Neuronal stem cell (in vitro differentiated cells): ENCODE results near the gene CLUH.

Source experiments
- DNase-seq: peaks from one replicate; pipeline ENCODE4 v3.0.0-alpha.2; 2013; ENCODE audit warnings: low spot score
- H2AFZ ChIP-seq: one replicate; pipeline ENCODE4 v1.6.1; 2013; ENCODE audit warnings: mild to moderate bottlenecking, low read length, inconsistent platforms
- H2AK5ac ChIP-seq: 2 replicates; pipeline ENCODE4 v1.6.1; 2013; ENCODE audit warnings: low read depth, mild to moderate bottlenecking, inconsistent platforms, low read length, moderate library complexity, mixed read lengths
- H2BK120ac ChIP-seq: 2 replicates; pipeline ENCODE4 v1.6.1; 2013; ENCODE audit warnings: low read depth, mild to moderate bottlenecking, inconsistent platforms, low read length, moderate library complexity, mixed read lengths
- H2BK12ac ChIP-seq: one replicate; pipeline ENCODE4 v1.6.1; 2013; ENCODE audit warnings: low read length, inconsistent platforms
- H2BK15ac ChIP-seq: 2 replicates; pipeline ENCODE4 v1.6.1; 2013; ENCODE audit warnings: mild to moderate bottlenecking, low read length, inconsistent platforms, mixed read lengths
- H2BK5ac ChIP-seq: one replicate; pipeline ENCODE4 v1.6.1; 2013; ENCODE audit warnings: inconsistent platforms, mild to moderate bottlenecking, low read length, moderate library complexity
- H3K14ac ChIP-seq: one replicate; pipeline ENCODE4 v1.6.1; 2013; ENCODE audit warnings: low read length, inconsistent platforms
- H3K18ac ChIP-seq: 2 replicates; pipeline ENCODE4 v1.6.1; 2013; ENCODE audit warnings: low read length, inconsistent platforms
- H3K23ac ChIP-seq: 2 replicates; pipeline ENCODE4 v1.6.1; 2013; ENCODE audit warnings: low read depth, mild to moderate bottlenecking, mixed read lengths, low read length, inconsistent platforms; ENCODE audit not compliant: poor library complexity
- H3K27ac ChIP-seq: replicated peaks from 3 replicates; pipeline ENCODE4 v1.5.1; 2013; ENCODE audit warnings: low read length, inconsistent platforms
- H3K27me3 ChIP-seq, 3 experiments: 2 replicates each; pipeline ENCODE4 v1.6.1; 2013; ENCODE audit warnings: low read length in 3 of 3, mild to moderate bottlenecking in 2 of 3, inconsistent platforms in 1 of 3, low read depth in 1 of 3, mixed read lengths in 1 of 3, moderate library complexity in 1 of 3; ENCODE audit not compliant: control insufficient read depth in 3 of 3, insufficient read depth in 3 of 3
- H3K36me3 ChIP-seq, 2 donors: replicated peaks in 1 of 2; 2 replicates each; pipeline ENCODE4 v1.6.1; 2013; ENCODE audit warnings: low read length in 2 of 2; ENCODE audit not compliant: control insufficient read depth in 2 of 2, insufficient read depth in 2 of 2
- H3K4ac ChIP-seq: 2 replicates; pipeline ENCODE4 v1.6.1; 2013; ENCODE audit warnings: inconsistent platforms, mild to moderate bottlenecking, low read length, moderate library complexity
- H3K4me1 ChIP-seq, 2 donors: 1 replicate in 1 of 2; 2 replicates in 1 of 2; pipeline ENCODE4 v1.6.1; 2013; ENCODE audit warnings: low read length in 2 of 2, low read depth in 1 of 2; ENCODE audit not compliant: control insufficient read depth in 2 of 2, insufficient read depth in 1 of 2
- H3K4me2 ChIP-seq: one replicate; pipeline ENCODE4 v1.6.1; 2013; ENCODE audit warnings: mild to moderate bottlenecking, low read length, inconsistent platforms; ENCODE audit not compliant: insufficient read depth, poor library complexity, severe bottlenecking
- H3K4me3 ChIP-seq, 2 donors: 2 replicates each; pipeline ENCODE4 v1.5.1; 2013; ENCODE audit warnings: low read length in 2 of 2, mild to moderate bottlenecking in 2 of 2, inconsistent platforms in 1 of 2, moderate library complexity in 1 of 2
- H3K79me1 ChIP-seq: one replicate; pipeline ENCODE4 v1.6.1; 2013; ENCODE audit warnings: low read depth, mild to moderate bottlenecking, inconsistent platforms, low read length, moderate library complexity
- H3K9ac ChIP-seq: one replicate; pipeline ENCODE4 v1.6.1; 2013; ENCODE audit warnings: mild to moderate bottlenecking, low read depth, low read length, inconsistent platforms; ENCODE audit not compliant: poor library complexity
- H3K9me3 ChIP-seq, 2 donors: replicated peaks in 1 of 2; 2 replicates each; pipeline versions ENCODE3 to v1.6.1; 2013; ENCODE audit warnings: low read length in 2 of 2, mild to moderate bottlenecking in 2 of 2, inconsistent platforms in 1 of 2, low read depth in 1 of 2, mixed read lengths in 1 of 2, moderate library complexity in 1 of 2; ENCODE audit not compliant: control insufficient read depth in 2 of 2, insufficient read depth in 1 of 2
- H4K8ac ChIP-seq: one replicate; pipeline ENCODE4 v1.6.1; 2013; ENCODE audit warnings: low read depth, mild to moderate bottlenecking, inconsistent platforms, low read length, moderate library complexity
- H4K91ac ChIP-seq: one replicate; pipeline ENCODE4 v1.6.1; 2013; ENCODE audit warnings: low read length, low read depth, mild to moderate bottlenecking, inconsistent platforms; ENCODE audit not compliant: poor library complexity
- WGBS, 2 donors: extraction: QIAGEN DNeasy Blood & Tissue Kit; methylation state at CpG; one replicate each; pipeline ENCODE4 v1.1.7; 2013; ENCODE audit warnings: missing lambda C conversion rate in 2 of 2, mixed read lengths in 1 of 2; ENCODE audit not compliant: insufficient read length in 2 of 2, insufficient replicate concordance in 1 of 2; ENCODE audit errors: extremely low coverage in 2 of 2; 5-methylcytosine and 5-hydroxymethylcytosine counted together

Gene CLUH

DNA sequence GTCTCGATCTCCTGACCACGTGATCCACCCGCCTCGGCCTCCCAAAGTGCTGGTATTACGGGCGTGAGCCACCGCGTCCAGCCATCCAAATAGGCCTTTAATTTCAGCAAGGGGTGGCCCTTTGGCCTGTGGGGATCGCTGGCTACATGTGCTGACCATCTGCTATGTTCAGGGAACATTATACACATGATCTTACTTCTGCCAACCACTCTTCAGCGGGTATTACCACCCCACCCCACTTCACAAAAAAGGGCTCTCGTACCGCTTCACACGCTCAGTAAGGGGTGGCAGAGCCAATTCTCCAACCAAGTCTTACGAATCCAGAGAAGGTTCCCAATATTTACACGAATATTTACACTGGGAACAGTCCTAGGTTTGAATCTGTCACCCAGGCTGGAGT is 26.1 kb upstream of the CLUH start:
- no peak for DNase-seq
- Histone ChIP-seq H3K9ac (no peak overlapping the region), H2BK15ac (no peak overlapping the region), H3K18ac (no peak overlapping the region), H4K91ac (no peak overlapping the region), H3K27ac (no peak overlapping the region), H3K9me3 (no peaks in the 10 kb centered on the region), H3K4me3 (no peak overlapping the region), H3K4ac (no peak overlapping the region), H3K4me1 (no peaks in the 10 kb centered on the region), H2AK5ac (no peak overlapping the region), H3K14ac (no peak overlapping the region), H2BK12ac (no peak overlapping the region), H3K23ac (no peak overlapping the region), H2BK5ac (no peak overlapping the region), H2AFZ (no peak overlapping the region), H3K27me3 (peaks cover 0 to 6% (median 0%) of the 10 kb centered on the region in 3 experiments), H3K79me1 (no peaks in the 10 kb centered on the region), H4K8ac (no peak overlapping the region), H3K36me3 (no peaks in the 10 kb centered on the region), H3K4me2 (no peak overlapping the region), H2BK120ac (no peak overlapping the region)
- no CpG with 5 or more reads among the region's 15 CpGs for WGBS, 2 donors

DNA sequence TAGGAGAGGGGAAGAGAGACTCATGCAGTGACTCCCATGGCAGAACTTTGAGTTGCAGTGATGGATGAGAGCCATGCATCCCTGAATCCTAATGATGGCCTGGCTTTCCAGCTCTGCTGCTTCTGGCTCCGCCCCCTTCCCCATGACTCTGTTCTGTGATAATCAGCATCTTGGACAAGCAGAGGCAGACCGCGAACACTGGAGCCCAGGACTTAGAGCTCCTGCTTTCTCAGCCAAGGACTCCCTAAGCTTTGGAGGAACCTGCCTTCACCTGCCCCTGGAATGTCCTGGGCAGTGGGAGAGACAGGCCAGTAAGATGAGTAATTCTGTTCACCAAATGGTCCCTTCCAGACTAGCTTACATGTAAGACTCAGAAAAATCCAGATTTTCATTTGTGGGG is 25.4 kb upstream of the CLUH start:
- H2BK12ac ChIP-seq, result no peak overlapping the region
- no peaks in the 10 kb centered on the region for H3K9me3 ChIP-seq
- H3K9ac ChIP-seq, result no peak overlapping the region
- peak overlapping the region; percentile 74 for H3K18ac ChIP-seq
- no peak overlapping the region for H4K91ac ChIP-seq
- H3K4me1 ChIP-seq, result no peaks in the 10 kb centered on the region
- no peak overlapping the region for H2AK5ac ChIP-seq
- H3K4me3 ChIP-seq, result no peak overlapping the region
- H3K4ac ChIP-seq, result no peak overlapping the region
- H3K14ac ChIP-seq, result no peak overlapping the region
- no peak overlapping the region for H4K8ac ChIP-seq
- no peak overlapping the region for H3K27ac ChIP-seq
- no peak overlapping the region for H3K23ac ChIP-seq
- no peak overlapping the region for H2BK15ac ChIP-seq
- peak overlapping the region; percentile 59 for H2AFZ ChIP-seq
- H2BK120ac ChIP-seq, result no peak overlapping the region
- DNase-seq, result no peak
- no CpG with 5 or more reads among the region's 3 CpGs for WGBS, 2 donors
- H3K27me3 ChIP-seq, result peaks cover 0 to under 1% (median 0%) of the 10 kb centered on the region in 3 experiments
- no peaks in the 10 kb centered on the region for H3K79me1 ChIP-seq
- no peak overlapping the region for H3K4me2 ChIP-seq
- no peak overlapping the region for H2BK5ac ChIP-seq
- no peaks in the 10 kb centered on the region for H3K36me3 ChIP-seq

DNA sequence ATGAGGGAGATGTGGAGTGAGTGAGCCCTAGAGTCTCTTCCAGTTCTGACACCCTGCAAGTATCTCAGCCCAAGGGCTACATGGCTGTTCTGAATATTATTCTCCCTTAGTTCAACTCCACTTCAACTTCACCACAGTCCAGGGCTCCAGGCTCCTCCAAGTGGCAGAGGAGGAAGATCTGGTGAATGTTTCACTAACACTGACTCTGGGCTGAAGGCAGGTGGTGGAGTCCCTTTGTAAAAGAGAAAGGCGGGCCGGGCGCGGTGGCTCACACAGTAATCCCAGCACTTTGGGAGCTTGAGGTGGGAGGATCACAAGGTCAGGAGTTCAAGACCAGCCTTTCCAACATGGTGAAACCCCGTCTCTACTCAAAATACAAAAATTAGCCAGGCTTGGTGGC is 24.3 kb upstream of the CLUH start:
- H2BK120ac ChIP-seq, result no peak overlapping the region
- no peak overlapping the region for H4K8ac ChIP-seq
- no peaks in the 10 kb centered on the region for H3K4me1 ChIP-seq
- H2BK5ac ChIP-seq, result no peak overlapping the region
- no peak overlapping the region for H4K91ac ChIP-seq
- H2BK12ac ChIP-seq, result no peak overlapping the region
- no peak overlapping the region for H2BK15ac ChIP-seq
- no peak overlapping the region for H3K18ac ChIP-seq
- no peak overlapping the region for H3K4me3 ChIP-seq
- WGBS, 2 donors, result no CpG with 5 or more reads among the region's 5 CpGs
- H3K4me2 ChIP-seq, result no peak overlapping the region
- H3K79me1 ChIP-seq, result no peaks in the 10 kb centered on the region
- H3K14ac ChIP-seq, result no peak overlapping the region
- no peak overlapping the region for H2AK5ac ChIP-seq
- no peaks in the 10 kb centered on the region for H3K27me3 ChIP-seq
- no peak overlapping the region for H3K23ac ChIP-seq
- no peaks in the 10 kb centered on the region for H3K9me3 ChIP-seq
- no peak overlapping the region for H3K9ac ChIP-seq
- H3K4ac ChIP-seq, result no peak overlapping the region
- no peak overlapping the region for H3K27ac ChIP-seq
- no peak overlapping the region for H2AFZ ChIP-seq
- no peak for DNase-seq
- H3K36me3 ChIP-seq, result no peaks in the 10 kb centered on the region

DNA sequence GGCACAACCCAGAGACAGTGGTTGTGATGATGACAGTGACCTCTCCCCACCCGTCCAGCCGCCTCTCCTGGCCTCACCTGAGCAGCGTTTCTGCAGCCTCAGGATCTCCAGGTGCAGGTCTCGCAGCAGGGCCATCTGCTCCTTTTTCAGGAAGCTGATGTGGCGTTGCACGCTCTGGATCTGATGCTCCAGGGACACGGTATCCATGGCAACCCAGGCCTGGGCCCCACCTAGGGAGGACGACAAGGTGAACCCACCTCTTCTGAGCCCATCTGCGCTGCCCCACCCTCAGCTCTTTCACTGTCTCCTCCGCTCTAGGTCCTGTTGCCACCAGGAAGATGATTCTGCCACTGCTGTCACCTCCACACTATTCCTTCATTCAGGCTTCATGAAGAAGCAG is 23.4 kb upstream of the CLUH start:
- no peak overlapping the region for H3K9ac ChIP-seq
- H3K23ac ChIP-seq, result no peak overlapping the region
- no CpG with 5 or more reads among the region's 10 CpGs for WGBS, 2 donors
- H3K4ac ChIP-seq, result no peak overlapping the region
- no peaks in the 10 kb centered on the region for H3K36me3 ChIP-seq
- H3K4me1 ChIP-seq, result no peaks in the 10 kb centered on the region
- H2BK15ac ChIP-seq, result no peak overlapping the region
- no peak overlapping the region for H2BK5ac ChIP-seq
- H3K18ac ChIP-seq, result no peak overlapping the region
- no peak overlapping the region for H2BK120ac ChIP-seq
- no peaks in the 10 kb centered on the region for H3K9me3 ChIP-seq
- peak overlapping the region; percentile 47 for H3K14ac ChIP-seq
- DNase-seq, result no peak
- no peak overlapping the region for H2AK5ac ChIP-seq
- H3K4me2 ChIP-seq, result no peak overlapping the region
- no peak overlapping the region for H3K27ac ChIP-seq
- H3K27me3 ChIP-seq, result peaks cover 0 to 4% (median 0%) of the 10 kb centered on the region in 3 experiments
- H2AFZ ChIP-seq, result no peak overlapping the region
- no peak overlapping the region for H4K91ac ChIP-seq
- H3K79me1 ChIP-seq, result no peaks in the 10 kb centered on the region
- H4K8ac ChIP-seq, result no peak overlapping the region
- H3K4me3 ChIP-seq, result no peak overlapping the region
- no peak overlapping the region for H2BK12ac ChIP-seq
